Head of caudate nucleus (tissue), 42 donors: ENCODE measurements around the gene PAFAH1B1.
"Not testable (repeated sequence)": the region's sequence is repeated elsewhere in the genome, so short reads cannot be mapped to it uniquely, and the experiment has no call there.

Source experiments
- DNase-seq, 42 donors: peaks; one replicate each; pipeline versions ENCODE4 v3.0.0 to v3.0.0-alpha.2; 2020 to 2021; ENCODE audit warnings: mixed read lengths in 7 of 42
- intact Hi-C: fragments of 100-400 bp; cut with DNase I; formaldehyde crosslinking; loops from one replicate; pipeline ENCODE4 v1.15.0; 2022

PAFAH1B1 gene

DNA sequence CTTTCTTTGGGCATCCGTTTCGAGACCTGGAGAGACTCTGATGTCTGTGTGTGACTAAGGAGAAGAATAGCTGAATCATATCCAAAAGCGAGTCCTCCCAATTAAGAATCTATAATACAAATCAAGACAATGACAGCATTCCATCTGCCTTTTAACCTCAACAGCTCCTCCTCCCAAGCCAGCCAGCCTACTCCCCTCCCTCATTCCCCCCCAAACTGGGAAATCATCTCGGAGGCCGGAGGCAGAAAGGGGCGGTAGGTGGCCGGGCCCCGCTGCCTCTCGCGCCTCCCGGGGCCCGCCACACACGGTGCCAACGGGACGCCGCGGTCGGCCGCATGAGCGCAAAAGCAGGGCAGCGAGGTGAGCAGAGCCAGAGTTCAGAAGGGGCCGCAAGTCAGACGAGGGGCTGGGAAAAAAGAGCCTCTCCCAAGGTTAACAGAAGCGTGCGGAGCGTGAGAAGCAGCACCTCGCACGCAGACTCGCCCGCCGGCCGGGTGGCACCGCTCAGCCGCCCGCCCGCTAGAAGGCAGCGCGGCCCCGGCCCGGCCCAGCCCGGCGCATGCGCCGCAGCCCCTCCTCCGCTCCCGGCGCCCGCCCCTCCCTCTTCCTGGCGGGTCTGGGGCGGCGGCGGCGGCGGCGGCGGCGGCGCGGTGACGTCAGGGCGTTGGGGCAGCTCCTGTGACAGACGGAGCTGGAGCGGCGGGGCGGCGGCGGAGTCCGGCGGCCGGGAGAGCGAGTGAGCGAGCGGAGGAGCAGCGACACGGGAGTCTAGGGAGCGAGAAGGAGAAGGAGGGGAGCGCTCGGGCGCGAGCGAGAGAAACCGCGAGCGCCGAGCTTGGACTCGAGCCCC, at the start of gene PAFAH1B1:
PAFAH1B1 (plus strand) TSS at position 684 of the 850 bp plus-strand sequence. CDS start 44,635 bp downstream, outside the sequence.
- intact Hi-C loops: loop anchor here (5.0 to 10.0 kb wide), 3 partner anchors 78 to 201 kb away; partner anchors contain the start of genes CLUH and METTL16
- DNase-seq: peak; percentile 70 to 97 (median 93)

DNA sequence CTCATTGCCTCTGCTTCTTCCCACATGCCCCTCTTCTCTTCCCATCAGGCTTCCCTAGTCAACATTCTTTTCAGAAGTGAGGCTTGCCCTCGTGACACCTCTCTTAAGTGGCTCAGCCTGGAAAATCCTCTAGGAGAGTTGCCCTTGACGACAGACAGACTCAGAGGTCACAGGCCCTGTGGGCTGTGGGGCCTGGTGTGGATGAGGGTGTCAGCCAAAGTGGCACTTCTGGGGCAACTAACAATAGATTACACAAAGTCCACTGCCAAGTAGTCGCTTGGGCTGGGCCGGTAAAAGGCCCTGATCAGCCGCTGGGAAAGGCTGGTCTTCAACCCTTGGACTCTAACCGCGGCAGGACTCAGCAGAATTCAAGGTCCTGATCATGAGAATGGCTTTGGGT, 48.1 kb upstream of the PAFAH1B1 start:
- intact Hi-C loops: no loop called here
- DNase-seq: no peak

DNA sequence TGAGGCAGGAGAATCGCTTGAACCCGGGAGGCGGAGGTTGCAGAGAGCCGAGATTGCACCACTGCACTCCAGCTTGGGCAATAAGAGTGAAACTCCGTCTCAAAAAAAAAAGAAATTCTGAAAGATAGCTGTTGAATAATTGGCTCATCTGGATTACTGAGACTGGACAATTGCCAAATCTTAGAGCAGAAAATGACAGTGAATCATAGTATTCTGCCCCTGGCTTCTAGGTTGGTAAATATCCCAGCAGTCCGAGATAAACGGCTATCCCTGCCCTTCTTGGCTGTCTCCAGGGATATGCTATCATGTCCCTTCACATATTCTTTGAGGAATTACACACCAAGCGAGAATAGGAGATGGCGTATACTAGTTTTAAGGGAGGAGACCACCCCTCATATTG, 46.3 kb upstream of the PAFAH1B1 start:
- no peak for DNase-seq
- intact Hi-C loops: no loop called here

DNA sequence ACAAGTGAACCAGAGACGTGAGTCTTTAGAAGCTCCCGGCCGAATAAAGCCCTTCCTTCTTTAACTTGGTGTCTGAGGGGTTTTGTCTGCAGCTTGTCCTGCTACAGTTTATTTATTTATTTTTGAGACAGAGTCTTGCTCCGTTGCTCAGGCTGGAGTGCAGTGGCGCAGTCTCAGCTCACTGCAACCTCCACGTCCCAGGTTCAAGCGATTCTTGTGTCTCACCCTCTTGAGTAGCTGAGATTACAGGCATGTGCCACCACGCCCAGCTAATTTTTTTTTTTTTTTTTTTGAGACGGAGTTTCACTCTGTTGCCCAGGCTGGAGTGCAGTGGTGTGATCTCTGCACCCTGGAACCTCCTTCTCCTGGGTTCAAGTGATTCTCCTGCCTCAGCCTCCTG, 45.4 kb upstream of the PAFAH1B1 start:
- DNase-seq: not testable (repeated sequence)

DNA sequence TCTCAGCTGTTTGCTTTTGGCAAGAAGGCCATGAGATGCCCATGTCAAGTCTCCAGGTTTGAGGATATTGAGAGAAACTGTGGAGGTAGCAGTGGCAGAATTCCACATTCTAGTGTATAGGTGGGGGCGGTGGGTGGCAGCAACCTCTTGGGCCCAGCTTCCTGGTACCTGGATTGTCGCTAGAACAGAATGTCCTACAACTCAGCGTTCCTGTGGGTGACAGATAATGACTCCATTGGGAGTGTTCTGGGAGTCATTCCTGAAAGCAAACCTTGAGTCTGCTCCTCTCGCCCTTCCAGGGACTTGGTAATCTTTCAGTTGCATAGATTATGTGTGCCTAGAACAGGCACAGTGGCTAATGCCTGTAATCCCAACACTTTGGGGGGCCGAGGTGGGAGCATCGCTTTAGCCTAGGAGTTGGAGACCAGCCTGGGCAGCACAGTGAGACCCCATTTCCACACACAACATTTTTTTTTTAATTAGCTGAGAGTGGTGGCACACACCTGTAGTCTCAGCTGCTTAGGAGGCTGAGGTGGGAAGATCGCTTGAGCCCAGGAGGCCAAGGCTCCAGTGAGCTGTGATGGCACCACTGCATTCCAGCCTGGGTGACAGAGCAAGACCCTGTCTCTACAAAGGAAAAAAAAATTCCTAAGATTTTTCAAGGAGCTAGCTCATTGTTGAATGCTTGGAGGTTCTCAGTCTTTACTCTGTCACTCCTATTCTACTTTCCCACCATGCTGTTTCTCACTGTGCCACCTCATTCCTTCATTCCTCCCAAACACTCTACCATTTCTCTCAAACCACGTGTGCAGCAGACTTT, 43.9 kb upstream of the PAFAH1B1 start:
- intact Hi-C loops: no loop called here
- no peak for DNase-seq

More for the DNA sequence above, 45.4 kb upstream of the PAFAH1B1 start:
- intact Hi-C loops: not testable (repeated sequence)

DNA sequence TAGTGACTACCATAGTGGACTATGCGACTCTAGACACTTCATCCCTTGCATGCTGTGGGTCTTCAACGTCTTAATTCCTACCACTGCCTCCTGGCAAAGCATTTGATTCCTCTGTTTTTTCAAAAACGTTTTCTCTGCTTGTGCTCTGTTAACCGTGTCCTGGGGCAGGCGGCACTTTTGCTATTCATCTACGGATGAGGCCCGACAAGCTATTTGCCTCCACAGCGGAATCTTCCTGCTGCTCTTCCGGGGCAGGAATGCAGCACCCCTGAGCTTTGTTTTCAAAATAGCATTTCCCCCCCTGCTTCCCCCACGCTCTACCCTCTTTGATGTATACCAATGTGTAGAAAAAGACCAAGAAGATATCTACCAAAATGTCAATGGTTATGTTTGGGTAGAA, 42.0 kb upstream of the PAFAH1B1 start:
- intact Hi-C loops: no loop called here
- DNase-seq: no peak

DNA sequence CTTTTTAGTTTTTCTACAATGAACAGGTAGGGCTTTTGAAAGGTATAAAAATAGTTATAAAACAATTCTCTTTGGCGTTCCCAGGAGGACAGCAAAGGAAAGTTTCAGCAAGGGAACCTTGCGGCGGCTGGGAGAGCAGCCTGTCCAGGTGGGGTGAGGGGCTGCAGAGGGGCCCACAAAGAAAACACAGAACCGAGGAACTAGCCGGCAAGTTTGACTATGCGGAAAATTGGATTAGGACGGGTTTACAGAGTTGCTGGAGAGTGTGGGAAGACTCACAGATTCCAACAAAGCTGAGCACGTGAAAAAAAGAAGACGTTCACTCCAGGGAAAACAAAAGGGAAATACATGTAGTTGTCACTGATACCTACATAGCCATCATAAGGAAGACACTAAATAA, 41.5 kb upstream of the PAFAH1B1 start:
- intact Hi-C loops: no loop called here
- no peak for DNase-seq

DNA sequence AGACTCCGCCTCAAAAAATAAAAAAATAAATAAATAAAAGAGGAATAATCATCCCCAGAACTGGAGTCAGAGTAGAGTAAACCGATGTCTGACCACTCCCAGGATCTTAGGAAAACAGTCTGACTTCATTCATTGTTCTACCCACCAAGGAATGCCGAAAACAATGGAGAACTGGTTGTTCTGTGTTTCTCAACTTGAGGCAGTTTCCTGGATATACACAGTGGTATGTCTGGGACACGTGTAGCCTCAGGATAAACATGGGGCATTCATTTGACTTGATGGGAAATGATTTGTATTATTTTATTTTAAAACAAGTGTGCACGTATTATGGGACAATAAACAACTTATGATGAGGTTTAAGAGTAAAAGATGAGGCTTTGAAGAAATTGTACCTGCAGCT, 32.8 kb upstream of the PAFAH1B1 start:
- intact Hi-C loops: no loop called here
- DNase-seq: no peak

DNA sequence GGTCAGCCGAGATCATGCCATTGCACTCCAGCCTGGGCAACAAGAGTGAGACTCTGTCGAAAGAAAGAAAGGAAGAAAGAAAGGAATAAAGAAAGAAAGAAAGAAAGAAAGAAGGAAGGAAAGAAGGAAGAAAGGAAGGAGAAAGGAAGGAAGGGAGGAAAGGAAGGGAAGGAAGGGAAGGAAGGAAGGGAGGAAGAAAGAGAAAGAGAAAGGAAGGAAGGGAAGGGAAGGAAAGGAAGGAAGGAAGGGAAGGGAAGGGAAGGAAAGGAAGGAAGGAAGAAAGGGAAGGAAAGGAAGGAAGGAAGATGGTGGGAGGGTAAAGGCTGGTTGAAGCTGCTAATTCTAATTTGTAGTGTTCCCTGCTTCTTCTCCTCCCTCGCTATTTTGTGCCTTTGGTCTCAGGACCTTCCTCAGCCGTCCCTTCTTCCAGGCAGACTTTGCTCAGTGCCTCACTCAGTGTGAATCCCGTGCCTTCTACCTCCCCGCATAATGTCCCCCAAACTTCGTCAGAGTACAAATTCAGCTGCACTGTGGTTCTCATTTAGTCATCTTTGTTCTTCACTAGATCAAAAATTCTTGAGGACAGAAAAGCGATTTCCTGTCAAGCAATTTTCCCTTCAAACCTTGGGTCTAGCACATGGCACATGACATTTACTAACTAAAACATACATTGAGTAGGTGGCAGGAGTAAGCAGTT, 31.1 kb upstream of the PAFAH1B1 start:
- DNase-seq: no peak
- intact Hi-C loops: no loop called here

DNA sequence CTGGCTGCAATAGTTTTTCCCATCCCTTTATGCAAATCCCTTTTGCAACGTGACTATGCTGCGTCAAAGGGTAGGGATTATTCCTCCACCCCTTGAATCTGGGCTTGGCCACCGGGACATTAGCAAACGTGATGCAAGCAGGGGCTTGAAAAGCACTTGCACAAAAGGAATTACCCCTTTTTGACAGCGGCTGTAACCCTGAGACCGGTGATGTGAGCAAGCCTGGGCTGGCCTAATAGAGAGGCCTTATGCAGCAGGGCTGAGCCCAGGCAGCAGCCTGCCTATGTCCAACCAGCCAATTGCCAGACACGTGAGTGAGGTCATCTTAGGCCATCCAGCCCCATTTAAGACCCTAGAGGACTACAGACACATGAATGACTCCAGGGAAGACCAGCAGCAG, 30.4 kb upstream of the PAFAH1B1 start:
- intact Hi-C loops: no loop called here
- no peak for DNase-seq

DNA sequence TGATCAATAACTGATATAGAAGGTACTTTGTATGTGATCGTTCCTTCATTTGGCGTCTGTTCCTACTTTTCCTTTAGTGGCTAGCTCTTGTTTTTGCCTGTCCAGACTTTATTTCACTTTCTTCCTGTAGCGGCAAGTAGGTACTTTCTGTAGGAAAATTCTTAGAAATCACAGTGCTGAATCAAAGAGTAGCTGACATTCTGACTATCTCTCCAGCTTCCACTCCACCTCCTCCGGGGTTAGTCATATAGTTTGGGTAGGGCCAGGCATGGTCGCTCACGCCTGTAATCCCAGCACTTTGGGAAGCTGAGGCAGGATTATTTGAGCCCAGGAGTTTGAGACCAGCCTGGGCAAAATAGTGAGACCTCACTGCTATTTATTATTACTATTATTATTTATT, 29.9 kb upstream of the PAFAH1B1 start:
- intact Hi-C loops: no loop called here
- no peak for DNase-seq

DNA sequence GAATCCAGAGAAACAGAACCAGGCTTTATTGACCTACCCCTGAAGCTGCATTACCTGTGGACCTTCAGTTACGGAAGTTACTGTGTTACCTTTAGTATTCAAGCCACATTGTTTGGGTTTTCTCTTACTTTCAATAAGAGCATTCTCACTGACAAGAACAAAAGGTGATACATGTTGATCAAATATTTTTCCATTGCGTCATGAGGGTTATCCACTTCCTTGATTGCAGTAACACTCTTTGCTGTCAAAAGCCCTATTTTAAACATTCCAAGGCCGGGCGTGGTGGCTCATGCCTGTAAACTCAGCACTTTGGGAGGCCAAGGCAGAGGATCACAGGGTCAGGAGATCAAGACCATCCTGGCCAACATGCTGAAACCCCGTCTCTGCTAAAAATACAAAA, 28.6 kb upstream of the PAFAH1B1 start:
- intact Hi-C loops: no loop called here
- DNase-seq: no peak

DNA sequence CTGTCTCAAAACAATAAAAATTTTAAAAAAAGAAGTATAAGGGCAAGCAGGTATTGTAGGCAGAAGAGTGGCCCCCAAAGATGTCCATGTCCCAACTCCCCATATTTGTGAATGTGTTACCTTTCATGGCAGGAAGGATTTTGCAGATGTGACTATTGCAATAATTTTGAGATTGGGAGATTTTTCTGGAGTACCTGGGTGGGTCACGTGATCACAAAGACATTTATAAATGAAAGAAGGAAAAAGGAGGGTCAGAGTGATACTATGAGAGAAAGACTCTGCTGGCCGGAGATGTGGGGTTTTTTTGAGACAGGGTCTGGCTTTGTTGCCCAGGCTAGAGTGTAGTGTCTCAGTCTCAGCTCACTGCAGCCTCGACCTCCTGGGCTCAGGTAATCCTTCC, 27.4 kb upstream of the PAFAH1B1 start:
- intact Hi-C loops: no loop called here
- no peak for DNase-seq

DNA sequence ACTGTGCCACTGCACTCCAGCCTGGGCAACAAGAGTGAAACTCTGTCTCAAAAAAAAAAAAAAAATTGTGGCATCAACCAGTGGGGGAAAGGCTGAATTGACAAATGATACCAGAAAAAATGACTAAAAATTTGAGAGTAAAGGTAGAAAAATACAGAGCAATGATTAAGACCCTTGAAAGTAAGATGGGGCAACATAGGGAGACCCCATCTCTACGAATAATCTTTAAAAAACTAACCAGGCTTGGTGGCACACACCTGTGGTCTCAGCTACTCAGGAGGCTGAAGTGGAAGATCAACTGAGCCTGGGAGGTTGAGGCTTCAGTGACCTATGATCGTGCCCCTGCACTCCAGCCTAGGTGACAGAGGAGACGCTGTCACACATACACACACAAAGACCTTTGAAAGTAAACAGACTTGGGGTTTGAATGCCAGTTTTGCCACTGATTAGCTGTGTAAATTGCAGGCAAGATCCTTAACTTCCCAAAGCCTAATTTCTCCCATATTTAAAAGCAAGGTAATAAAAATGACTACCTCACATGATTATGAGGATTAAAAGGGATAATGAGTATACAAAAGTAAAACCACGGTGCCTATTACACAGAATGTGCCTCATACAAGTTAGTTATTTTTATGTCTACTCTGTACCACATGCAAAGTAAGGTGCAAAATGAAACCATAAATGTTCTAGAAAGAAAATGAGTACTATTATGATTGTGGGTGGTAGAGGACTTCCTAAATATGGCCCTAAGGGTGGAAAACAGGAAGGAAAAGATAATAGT, 21.7 kb upstream of the PAFAH1B1 start:
- intact Hi-C loops: no loop called here

DNA sequence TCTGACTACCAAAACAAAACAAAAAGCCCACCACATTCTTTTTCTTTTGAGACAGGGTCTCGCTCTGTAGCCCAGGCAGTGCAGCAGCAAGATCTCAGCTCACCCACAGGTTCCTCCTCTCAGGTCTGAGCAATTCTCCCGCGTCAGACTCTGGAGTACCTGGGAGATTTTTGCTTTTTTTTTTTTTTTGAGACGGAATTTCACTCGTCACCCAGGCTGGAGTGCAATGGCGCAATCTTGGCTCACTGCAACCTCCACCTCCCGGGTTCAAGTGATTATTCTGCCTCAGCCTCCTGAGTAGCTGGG, 21.2 kb upstream of the PAFAH1B1 start:
- intact Hi-C loops: not testable (repeated sequence)
- DNase-seq: peak in 5 of 42 donors; percentile 17 to 54 (median 20)

More for the DNA sequence above, 21.7 kb upstream of the PAFAH1B1 start:
- no peak for DNase-seq

DNA sequence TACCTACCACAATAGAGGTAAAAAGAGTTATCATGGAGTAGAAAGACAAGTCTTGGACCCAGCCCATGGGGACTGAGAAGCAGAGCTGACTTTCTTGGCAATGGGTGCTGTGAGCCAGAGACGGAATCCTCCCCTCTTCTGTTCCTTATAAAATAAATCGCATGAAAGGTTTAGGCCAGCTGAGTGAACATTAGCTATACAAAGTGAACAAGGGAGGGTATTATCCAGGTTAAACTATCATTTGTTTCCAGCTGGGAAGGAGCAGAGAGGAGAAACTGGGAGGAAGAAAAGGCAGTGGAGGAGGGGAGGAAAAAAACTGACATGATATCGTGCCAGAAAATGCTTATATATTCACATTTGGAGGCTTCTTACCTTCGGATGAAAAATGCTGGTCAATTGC, 13.3 kb upstream of the PAFAH1B1 start:
- intact Hi-C loops: no loop called here
- peak in 2 of 42 donors; percentile 12 to 13 for DNase-seq

DNA sequence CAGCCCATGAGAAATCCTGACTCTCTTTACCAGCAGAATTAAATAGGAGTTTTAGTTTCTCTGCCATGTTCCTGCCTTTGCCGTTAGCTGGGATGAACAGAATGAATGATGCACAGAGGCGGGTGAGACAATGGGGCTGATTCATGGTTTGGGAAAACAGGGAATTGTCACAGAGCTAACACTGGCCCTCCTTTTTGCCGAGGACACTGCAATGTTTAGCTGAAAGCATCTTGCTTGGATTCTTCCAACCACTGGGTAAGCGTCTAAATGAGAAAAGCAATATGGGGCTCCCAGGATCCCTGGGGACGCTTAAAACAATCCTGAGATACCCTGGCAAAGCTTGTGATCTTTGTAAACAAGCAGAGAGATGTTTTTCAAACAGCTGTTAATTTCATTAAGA, 12.8 kb upstream of the PAFAH1B1 start:
- intact Hi-C loops: no loop called here

DNA sequence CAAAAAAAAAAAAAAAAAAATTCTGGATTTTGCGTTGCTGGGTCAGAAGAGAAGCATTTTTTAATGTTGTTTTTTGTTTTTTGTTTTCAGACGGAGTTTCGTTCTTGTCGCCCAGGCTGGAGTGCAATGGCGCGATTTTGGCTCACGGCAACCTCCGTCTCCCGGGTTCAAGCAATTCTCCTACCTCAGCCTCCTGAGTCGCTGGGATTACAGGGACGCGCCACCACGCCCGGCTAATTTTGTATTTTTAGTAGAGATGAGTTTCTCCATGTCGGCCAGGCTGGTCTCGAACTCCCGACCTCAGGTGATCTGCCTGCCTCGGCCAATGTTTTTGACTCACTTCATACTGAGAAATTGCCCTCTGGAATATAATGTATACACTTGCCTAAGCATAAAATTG, 11.0 kb upstream of the PAFAH1B1 start:
- peak in 2 of 42 donors; percentile 9 to 23 for DNase-seq
- intact Hi-C loops: no loop called here

More for the DNA sequence above, 12.8 kb upstream of the PAFAH1B1 start:
- peak in 41 of 42 donors; percentile 31 to 91 (median 75) for DNase-seq
